Epidermal melanocyte (primary cell): ENCODE measurements around the gene B4GALNT3.
"Not testable (repeated sequence)": the region's sequence is repeated elsewhere in the genome, so short reads cannot be mapped to it uniquely, and the experiment has no call there.

Experiments
- DNase-seq: peaks from one replicate; pipeline ENCODE4 v3.0.0; 2011; ENCODE audit warnings: low spot score; ENCODE audit not compliant: insufficient read length

B4GALNT3 gene

GRCh38 chr12:574475-575128, 114.9 kb downstream of the B4GALNT3 start:
- DNase-seq = no peak

GRCh38 chr12:575129-575502, 115.4 kb downstream of the B4GALNT3 start:
- no peak for DNase-seq

GRCh38 chr12:575948-576614, 116.3 kb downstream of the B4GALNT3 start:
- peak; percentile 80 for DNase-seq

GRCh38 chr12:576615-577110, 116.9 kb downstream of the B4GALNT3 start:
- no peak for DNase-seq

- not testable (repeated sequence) for DNase-seq
Observed at GRCh38 chr12:577994-578747, 118.4 kb downstream of the B4GALNT3 start.

- DNase-seq = no peak
Observed at GRCh38 chr12:578748-579419, 119.1 kb downstream of the B4GALNT3 start.

- no peak for DNase-seq
Observed at GRCh38 chr12:579420-580110, 119.8 kb downstream of the B4GALNT3 start.

GRCh38 chr12:580813-581212, 121.1 kb downstream of the B4GALNT3 start:
- DNase-seq = no peak

GRCh38 chr12:581321-581720, 121.6 kb downstream of the B4GALNT3 start:
- DNase-seq = no peak

- no peak for DNase-seq
Observed at GRCh38 chr12:581746-582145, 122.0 kb downstream of the B4GALNT3 start.

- no peak for DNase-seq
Observed at GRCh38 chr12:583251-583869, 123.6 kb downstream of the B4GALNT3 start.

GRCh38 chr12:585062-586061, 125.6 kb downstream of the B4GALNT3 start:
- no peak for DNase-seq

GRCh38 chr12:586318-587071, 126.8 kb downstream of the B4GALNT3 start:
- DNase-seq = no peak

- no peak for DNase-seq
Observed at GRCh38 chr12:587132-588023, 127.6 kb downstream of the B4GALNT3 start.

- DNase-seq = no peak
Observed at GRCh38 chr12:588024-588322, 128.2 kb downstream of the B4GALNT3 start.

GRCh38 chr12:588646-589045, 128.9 kb downstream of the B4GALNT3 start:
- DNase-seq = no peak

- DNase-seq = no peak
Observed at GRCh38 chr12:590206-590750, 130.5 kb downstream of the B4GALNT3 start.
